ENCODE measurements around the gene SIAH3. TPM values are rescaled to one million over a fixed set of nuclear protein-coding genes. Genes with fewer than 3 reads are reported as not detected.

The SIAH3 gene
- under 1 TPM in 1 of 5 donors, not detected in 4; 0.55 TPM for total RNA-seq
- polyA plus RNA-seq: not detected
- long read RNA-seq, donor 1, full-length matches to known transcripts: 1 of 1 reads
- long read RNA-seq, donor 1, partial matches to known transcripts: 0 of 1 reads
- long read RNA-seq, donor 1, other reads (novel, unspliced or antisense): 0 of 1 reads
- long read RNA-seq, donor 2, full-length matches to known transcripts: 1 of 1 reads
- long read RNA-seq, donor 2, partial matches to known transcripts: 0 of 1 reads
- long read RNA-seq, donor 2, other reads (novel, unspliced or antisense): 0 of 1 reads
- long read RNA-seq, donor 3: 0 reads
- long read RNA-seq, donor 4: 0 reads
- long read RNA-seq, donor 5, full-length matches to known transcripts: 1 of 1 reads
- long read RNA-seq, donor 5, partial matches to known transcripts: 0 of 1 reads
- long read RNA-seq, donor 5, other reads (novel, unspliced or antisense): 0 of 1 reads
- long read RNA-seq, donor 6, full-length matches to known transcripts: 1 of 1 reads
- long read RNA-seq, donor 6, partial matches to known transcripts: 0 of 1 reads
- long read RNA-seq, donor 6, other reads (novel, unspliced or antisense): 0 of 1 reads
- long read RNA-seq, donor 7: 0 reads
- long read RNA-seq, donor 8: 0 reads
- long read RNA-seq, donor 9, full-length matches to known transcripts: 1 of 1 reads
- long read RNA-seq, donor 9, partial matches to known transcripts: 0 of 1 reads
- long read RNA-seq, donor 9, other reads (novel, unspliced or antisense): 0 of 1 reads
- long read RNA-seq, donor 10: 0 reads

GRCh38 chr13:45851171-45851921, at the start of gene SIAH3:
Gene SIAH3 (minus strand): TSS chr13:45851753. CDS start chr13:45851629, 124 bp downstream.
- Histone ChIP-seq H3K27me3 (peaks cover 0 to 71% (median 36%) of the 10 kb centered on the region in 3 donors), H3K9me3 (peaks cover 0 to 15% (median 7%) of the 10 kb centered on the region in 4 donors), H3K4me3 (peak within 1 kb of the TSS; percentile 38 to 44 (median 40)), H3K4me1 (peaks cover 17 to 39% (median 26%) of the 10 kb centered on the region in 4 donors), H3K27ac (no peak within 1 kb of the TSS), H3K36me3 (no peaks in the 10 kb centered on the region)
- 4 to 12% (median 5%) methylated on average over 29 to 35 of the region's 35 CpGs for WGBS, 5 donors
- intact Hi-C loops (cut with DNase I; ENCODE audit: low total_unique reads): no loop called here
- DNase-seq: peak in 1 of 2 donors; percentile 70
- TF ChIP-seq POLR2AphosphoS5 (IDR thresholded peaks at IDR 0.05) (no peak), POLR2A (IDR thresholded peaks at IDR 0.05) (no peak), EP300 (IDR thresholded peaks at IDR 0.05) (no peak), CTCF (IDR thresholded peaks at IDR 0.05) (no peak)

- Histone ChIP-seq H3K36me3 (no peaks in the 10 kb centered on the region), H3K27me3 (no peaks in the 10 kb centered on the region), H3K9me3 (no peaks in the 10 kb centered on the region), H3K4me1 (no peaks in the 10 kb centered on the region), H3K27ac (no peak overlapping the region), H3K4me3 (no peak overlapping the region)
- no peak for TF ChIP-seq POLR2AphosphoS5 (IDR thresholded peaks at IDR 0.05)
- no peak for TF ChIP-seq CTCF (IDR thresholded peaks at IDR 0.05)
- no peak for TF ChIP-seq POLR2A (IDR thresholded peaks at IDR 0.05)
- TF ChIP-seq EP300 (IDR thresholded peaks at IDR 0.05): no peak
- intact Hi-C loops (cut with DNase I; ENCODE audit: low total_unique reads): no loop called here
- 60 to 71% (median 68%) methylated on average over 3 of the region's 3 CpGs for WGBS, 5 donors
- no peak for DNase-seq
These were observed 47.9 kb upstream of the SIAH3 start for GRCh38 chr13:45899406-45899805.

- Histone ChIP-seq H3K4me1 (no peaks in the 10 kb centered on the region), H3K27ac (no peak overlapping the region), H3K9me3 (no peaks in the 10 kb centered on the region), H3K36me3 (no peaks in the 10 kb centered on the region), H3K27me3 (no peaks in the 10 kb centered on the region), H3K4me3 (no peak overlapping the region)
- TF ChIP-seq POLR2A (IDR thresholded peaks at IDR 0.05): no peak
- TF ChIP-seq CTCF (IDR thresholded peaks at IDR 0.05): no peak
- no peak for TF ChIP-seq POLR2AphosphoS5 (IDR thresholded peaks at IDR 0.05)
- TF ChIP-seq EP300 (IDR thresholded peaks at IDR 0.05): no peak
- intact Hi-C loops (cut with DNase I; ENCODE audit: low total_unique reads): no loop called here
- no peak for DNase-seq
- whole genome bisulfite sequencing, 5 donors: 89 to 96% (median 94%) methylated on average over 2 of the region's 2 CpGs
These were observed 46.0 kb upstream of the SIAH3 start for GRCh38 chr13:45897562-45897961.

GRCh38 chr13:45896285-45896684, 44.7 kb upstream of the SIAH3 start:
- 81 to 88% (median 83%) methylated on average over 5 of the region's 5 CpGs for WGBS, 5 donors

More at GRCh38 chr13:45896285-45896684, 44.7 kb upstream of the SIAH3 start:
- H3K4me1 ChIP-seq: no peaks in the 10 kb centered on the region
- H3K27me3 ChIP-seq: no peaks in the 10 kb centered on the region
- intact Hi-C loops (cut with DNase I; ENCODE audit: low total_unique reads): no loop called here
- no peak overlapping the region for H3K27ac ChIP-seq
- no peaks in the 10 kb centered on the region for H3K36me3 ChIP-seq
- no peak for DNase-seq
- no peak overlapping the region for H3K4me3 ChIP-seq
- no peaks in the 10 kb centered on the region for H3K9me3 ChIP-seq
- TF ChIP-seq CTCF (IDR thresholded peaks at IDR 0.05) (no peak), POLR2AphosphoS5 (IDR thresholded peaks at IDR 0.05) (no peak), POLR2A (IDR thresholded peaks at IDR 0.05) (no peak), EP300 (IDR thresholded peaks at IDR 0.05) (no peak)
